CD4-positive, alpha-beta T cell treated with Interferon alpha-2 for 1 hour (primary cell): ENCODE data around the gene HOGA1.
A peak's percentile ranks its signal among the peaks of the same experiment; 100 is the strongest.

ENCODE experiments used
- DNase-seq, 2 donors: peaks; one replicate each; pipeline ENCODE4 v3.0.0-alpha.2; 2020 to 2022

HOGA1 gene

GRCh38 chr10:97580421-97581367 is 3.5 kb upstream of the HOGA1 start:
- no peak for DNase-seq

- no peak for DNase-seq
Measured at GRCh38 chr10:97582169-97582568, 2.0 kb upstream of the HOGA1 start.

- no peak for DNase-seq
Measured at GRCh38 chr10:97583476-97583875, 713 bp upstream of the HOGA1 start.

- DNase-seq: no peak
Measured at GRCh38 chr10:97584798-97585438, 729 bp downstream of the HOGA1 start.

DNA sequence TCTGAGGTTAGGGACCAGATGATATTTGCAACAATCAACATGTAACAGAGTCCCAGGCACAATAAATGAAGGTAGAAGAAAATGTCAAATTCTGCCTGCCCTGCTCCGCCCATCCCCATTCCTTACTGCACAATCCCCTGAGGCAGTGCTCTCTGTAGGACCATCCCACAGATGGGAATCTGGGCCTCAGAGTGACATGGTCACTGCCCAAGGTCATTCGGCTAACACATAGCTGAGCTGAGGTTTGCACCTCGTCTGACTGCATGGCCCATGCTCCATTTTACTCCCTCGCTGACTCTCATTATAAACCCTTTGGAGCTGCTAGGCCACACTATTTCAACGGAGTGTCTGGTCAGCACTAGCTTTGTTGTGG is 1.2 kb downstream of the HOGA1 start:
- DNase-seq: no peak

DNA sequence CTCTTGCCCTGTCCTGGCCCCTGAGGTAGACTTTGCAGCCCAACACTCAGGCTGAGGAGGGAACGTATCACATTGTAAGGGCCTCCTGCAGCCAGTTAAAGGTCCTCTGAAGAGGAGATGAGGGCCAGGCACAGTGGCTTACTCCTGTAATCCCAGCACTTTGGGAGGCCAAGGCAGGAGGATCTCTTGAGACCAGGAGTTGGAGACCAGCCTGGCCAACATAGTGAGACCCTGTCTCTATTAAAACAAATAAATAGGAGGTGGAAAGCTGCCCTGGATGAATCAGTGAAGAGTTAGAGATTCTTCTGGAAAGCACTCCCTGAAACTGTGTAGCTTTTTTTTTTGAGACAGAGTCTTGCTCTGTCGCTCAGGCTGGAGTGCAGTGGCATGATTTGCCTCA is 3.0 kb downstream of the HOGA1 start:
- no peak for DNase-seq

DNA sequence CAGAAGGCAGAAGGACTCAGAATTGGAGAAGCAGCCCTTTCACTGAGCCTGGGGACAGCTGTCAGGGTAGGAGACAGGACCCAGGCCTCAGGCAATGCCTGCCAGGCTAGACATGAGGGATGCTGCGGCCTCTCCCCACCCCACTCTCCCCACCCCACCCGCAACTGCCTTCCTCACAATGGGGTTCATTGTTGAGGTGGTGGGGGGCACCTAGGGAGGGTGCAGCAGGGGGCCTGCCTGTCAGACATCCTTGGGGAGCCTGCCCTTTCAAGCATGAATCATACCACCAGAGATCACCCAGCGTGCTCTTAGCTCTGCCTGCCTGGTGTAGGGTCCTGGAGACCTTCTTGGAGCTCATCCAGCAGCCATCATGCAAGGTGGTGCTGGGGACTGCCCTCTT is 5.3 kb downstream of the HOGA1 start, which contains the start of gene C10orf62:
TSS of gene C10orf62 (plus strand) at position 243 of the 400 bp plus-strand sequence. CDS start 177 bp downstream, outside the sequence.
- DNase-seq: no peak

GRCh38 chr10:97590082-97590747 is 6.0 kb downstream of the HOGA1 start:
- peak; percentile 7 to 19 for DNase-seq

- no peak for DNase-seq
Measured at GRCh38 chr10:97590748-97591495, 6.7 kb downstream of the HOGA1 start.

GRCh38 chr10:97593421-97593820 is 9.2 kb downstream of the HOGA1 start:
- no peak for DNase-seq

GRCh38 chr10:97596101-97597082 is 12.2 kb downstream of the HOGA1 start:
- DNase-seq: no peak

- no peak for DNase-seq
Measured at GRCh38 chr10:97597778-97598177, 13.6 kb downstream of the HOGA1 start.

DNA sequence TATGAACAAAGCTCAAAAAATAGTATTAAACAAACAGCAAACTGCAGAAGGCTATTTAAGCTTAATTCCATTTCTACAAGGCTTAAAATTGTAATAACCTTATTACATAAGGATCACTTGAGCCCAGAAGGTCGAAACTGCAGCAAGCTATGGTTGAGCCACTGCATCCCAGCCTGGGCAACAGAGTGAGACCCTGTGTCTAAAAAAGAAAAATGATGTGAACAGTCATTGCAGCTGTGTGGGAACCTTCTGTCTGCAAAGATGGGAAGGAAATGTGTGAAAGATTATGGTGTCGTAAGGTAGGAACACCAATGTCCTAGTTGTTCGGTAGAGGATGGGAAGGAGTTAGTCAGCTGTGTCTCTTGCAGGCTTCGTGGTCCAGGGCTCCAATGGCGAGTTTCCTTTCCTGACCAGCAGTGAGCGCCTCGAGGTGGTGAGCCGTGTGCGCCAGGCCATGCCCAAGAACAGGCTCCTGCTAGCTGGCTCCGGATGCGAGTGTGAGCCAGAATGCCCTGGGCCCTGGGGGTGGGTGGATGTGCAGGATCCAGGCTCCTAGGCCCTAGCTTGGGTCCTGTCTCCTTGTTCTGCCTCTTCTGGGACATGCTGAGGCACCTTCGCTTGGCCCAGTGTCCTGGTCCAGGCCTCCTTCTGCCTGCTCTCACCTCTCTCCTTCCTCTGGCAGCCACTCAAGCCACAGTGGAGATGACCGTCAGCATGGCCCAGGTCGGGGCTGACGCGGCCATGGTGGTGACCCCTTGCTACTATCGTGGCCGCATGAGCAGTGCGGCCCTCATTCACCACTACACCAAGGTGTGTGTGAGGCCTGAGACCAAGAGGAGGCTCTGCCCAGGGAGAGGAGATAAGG is 14.4 kb downstream of the HOGA1 start:
- no peak for DNase-seq

GRCh38 chr10:97599272-97599619 is 15.1 kb downstream of the HOGA1 start:
- no peak for DNase-seq

GRCh38 chr10:97600616-97601015 is 16.4 kb downstream of the HOGA1 start:
- DNase-seq: no peak

DNA sequence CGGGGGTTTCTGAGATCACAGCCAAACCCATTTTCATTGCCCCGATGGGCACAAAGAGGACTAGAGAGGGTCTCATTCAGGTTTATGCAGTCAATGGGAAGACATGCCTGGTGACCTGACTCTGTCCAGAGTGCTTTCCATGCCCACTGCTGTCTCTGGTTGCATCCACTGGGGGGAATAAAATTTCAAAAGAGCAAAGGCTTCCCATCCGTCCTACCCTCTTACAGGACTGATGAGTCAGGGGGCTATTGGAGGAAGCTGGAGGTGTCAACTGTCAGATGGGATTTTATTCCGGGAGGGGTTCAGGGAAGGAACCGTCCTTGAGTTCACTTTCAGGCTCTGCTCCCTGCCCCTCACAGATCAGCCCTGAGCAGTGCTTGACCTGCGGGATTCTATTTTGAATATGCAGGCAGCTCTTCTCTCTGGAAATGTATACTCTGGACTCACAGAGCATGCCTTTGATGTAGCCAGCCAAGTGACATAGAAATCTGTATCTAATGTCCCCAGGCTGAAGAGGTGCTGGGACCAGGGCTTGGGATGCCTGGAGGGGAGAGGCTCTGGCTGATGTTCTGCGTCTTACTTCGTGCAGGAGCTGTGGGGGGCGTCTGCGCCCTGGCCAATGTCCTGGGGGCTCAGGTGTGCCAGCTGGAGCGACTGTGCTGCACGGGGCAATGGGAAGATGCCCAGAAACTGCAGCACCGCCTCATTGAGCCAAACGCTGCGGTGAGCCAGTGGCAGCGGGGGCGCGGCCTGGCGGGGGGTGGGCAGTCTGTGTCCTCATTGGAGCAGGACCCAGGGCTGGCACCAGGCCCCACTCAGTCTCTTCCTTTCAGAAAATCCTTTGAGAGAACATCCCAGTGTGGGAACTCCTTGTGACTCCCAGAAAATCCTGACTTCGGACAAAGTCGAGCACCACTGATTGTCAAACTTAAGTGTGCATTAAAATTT is 17.4 kb downstream of the HOGA1 start:
- DNase-seq: no peak

DNA sequence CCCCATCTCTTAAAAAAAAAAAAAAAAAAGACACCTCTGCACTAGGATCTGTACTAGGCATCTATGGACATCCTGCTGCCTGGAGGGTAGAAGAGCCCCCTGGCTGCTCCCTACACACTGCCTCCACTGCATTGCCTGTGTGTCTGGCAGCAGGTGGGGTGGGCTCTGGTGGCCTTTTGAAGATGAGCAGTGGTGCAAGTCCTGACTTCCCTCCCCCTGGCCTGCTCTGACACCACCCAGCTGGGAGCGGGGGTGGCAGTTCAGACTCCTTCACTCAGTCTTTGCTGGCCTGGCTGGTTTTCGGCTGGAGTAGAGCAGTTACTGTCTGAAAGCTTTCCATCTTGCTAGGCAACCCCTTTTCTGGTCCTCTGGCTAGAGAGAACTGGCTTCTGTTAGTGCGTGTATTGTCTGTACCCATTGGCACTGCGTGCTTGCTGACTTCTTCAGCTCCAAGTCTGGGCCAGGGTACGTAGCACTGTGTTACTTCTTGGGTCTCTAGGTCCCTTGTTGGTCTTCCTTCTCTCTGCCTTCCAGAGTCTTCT is 23.0 kb downstream of the HOGA1 start:
- DNase-seq: no peak

DNA sequence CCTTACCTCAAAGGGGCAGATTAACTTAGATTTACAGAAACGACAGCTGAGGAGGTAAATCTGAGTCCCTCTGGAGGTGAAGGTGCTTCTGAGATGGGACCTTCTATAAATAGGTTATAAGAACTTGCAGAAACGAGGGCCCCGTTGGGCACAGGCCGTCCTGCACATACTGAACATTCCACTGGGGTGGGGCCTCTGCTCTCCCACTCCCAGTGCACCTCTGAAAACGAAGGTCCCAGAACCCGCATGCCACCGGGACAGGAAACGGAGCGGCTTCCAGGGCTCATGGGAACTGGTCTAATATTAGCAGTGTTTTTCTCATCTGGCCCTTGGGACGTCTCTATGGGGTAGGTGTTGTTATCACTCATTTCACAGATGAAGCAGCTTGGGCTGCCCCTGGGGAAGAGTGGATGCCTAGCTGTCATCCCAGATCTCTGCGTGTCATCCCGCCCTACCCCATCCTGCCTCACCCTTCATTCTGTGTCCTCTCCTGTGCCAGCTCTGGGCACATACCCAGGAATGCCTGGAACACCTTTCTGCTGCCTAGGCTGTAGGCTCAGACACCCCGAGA is 24.9 kb downstream of the HOGA1 start:
- DNase-seq: no peak

DNA sequence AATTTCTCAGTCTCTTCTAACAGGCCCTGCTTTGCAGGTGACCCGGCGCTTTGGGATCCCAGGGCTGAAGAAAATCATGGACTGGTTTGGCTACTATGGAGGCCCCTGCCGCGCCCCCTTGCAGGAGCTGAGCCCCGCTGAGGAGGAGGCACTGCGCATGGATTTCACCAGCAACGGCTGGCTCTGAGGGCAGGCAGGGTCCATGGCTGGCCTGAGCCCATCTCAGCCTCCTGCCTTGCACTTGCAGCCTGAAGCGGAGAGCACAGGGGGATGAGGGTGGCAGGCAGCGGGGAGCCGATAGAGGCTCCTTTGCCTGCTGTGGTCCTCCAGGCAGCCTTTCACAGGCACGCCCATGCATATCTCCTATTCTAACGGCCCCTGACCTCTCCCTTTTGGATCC is 27.3 kb downstream of the HOGA1 start:
- no peak for DNase-seq
